GM23338 (cell line): ENCODE measurements around the gene METTL6. TPM values are rescaled to one million over a fixed set of nuclear protein-coding genes. Genes with fewer than 3 reads are reported as not detected.

Experiments
- ATAC-seq: fragments of 200-7000 bp; cut with Tn5 transposase; 3 replicates; pipeline ENCODE4 v1.9.1; 2020
- DNase-seq: peaks from one replicate; pipeline ENCODE4 v3.0.0-alpha.2; 2015; ENCODE audit warnings: low spot score
- H2AFZ ChIP-seq: fragments of 200-600 bp; sonication (generic); 2 replicates; pipeline ENCODE4 v1.8.0; 2016; ENCODE audit warnings: antibody characterized with exemption, mild to moderate bottlenecking, moderate library complexity
- H3F3A ChIP-seq: fragments of 200-600 bp; sonication (generic); replicated peaks from 2 replicates; pipeline ENCODE4 v1.8.0; 2017; ENCODE audit warnings: antibody characterized with exemption, mixed run types, low read depth
- H3K27ac ChIP-seq: fragments of 200-600 bp; sonication (generic); 2 replicates; pipeline ENCODE4 v1.6.1; 2016; ENCODE audit warnings: low read depth
- H3K27me3 ChIP-seq: fragments of 200-600 bp; sonication (generic); 2 replicates; pipeline ENCODE4 v1.8.0; 2016; ENCODE audit warnings: mild to moderate bottlenecking, mixed run types, moderate library complexity; ENCODE audit not compliant: insufficient read depth
- H3K36me3 ChIP-seq: fragments of 200-600 bp; sonication (generic); 2 replicates; pipeline ENCODE4 v1.8.0; 2016; ENCODE audit warnings: mild to moderate bottlenecking; ENCODE audit not compliant: insufficient read depth
- H3K4me1 ChIP-seq: fragments of 200-600 bp; sonication (generic); 2 replicates; pipeline ENCODE4 v1.8.0; 2016; ENCODE audit warnings: mild to moderate bottlenecking, moderate library complexity; ENCODE audit not compliant: insufficient read depth
- H3K4me2 ChIP-seq: fragments of 200-600 bp; sonication (generic); 2 replicates; pipeline ENCODE4 v1.7.1; 2017; ENCODE audit warnings: mixed run types
- H3K4me3 ChIP-seq: fragments of 200-600 bp; sonication (generic); 2 replicates; pipeline ENCODE4 v1.6.1; 2016; ENCODE audit warnings: mixed run types
- H3K79me2 ChIP-seq: fragments of 200-600 bp; sonication (generic); replicated peaks from 2 replicates; pipeline ENCODE4 v1.8.0; 2017; ENCODE audit warnings: mild to moderate bottlenecking; ENCODE audit not compliant: insufficient read depth
- H3K9me2 ChIP-seq: fragments of 200-600 bp; sonication (generic); 2 replicates; pipeline ENCODE4 v1.8.0; 2017; ENCODE audit not compliant: insufficient read depth
- H4K20me1 ChIP-seq: fragments of 200-600 bp; sonication (generic); replicated peaks from 2 replicates; pipeline ENCODE4 v1.8.0; 2017; ENCODE audit warnings: mild to moderate bottlenecking; ENCODE audit not compliant: insufficient read depth
- H3K27ac Mint-ChIP-seq: 2 replicates; pipeline ENCODE4 v1.8.0; 2020; ENCODE audit warnings: inconsistent platforms, mild to moderate bottlenecking, moderate library complexity, mixed read lengths
- H3K27me3 Mint-ChIP-seq: 3 replicates; pipeline ENCODE4 v1.8.0; 2022; ENCODE audit warnings: low read depth, mild to moderate bottlenecking, moderate library complexity, mixed read lengths, inconsistent platforms; ENCODE audit not compliant: insufficient read depth, poor library complexity
- H3K36me3 Mint-ChIP-seq: 3 replicates; pipeline ENCODE4 v1.8.0; 2021; ENCODE audit warnings: low read depth, mild to moderate bottlenecking, inconsistent platforms, moderate library complexity, mixed read lengths
- H3K4me1 Mint-ChIP-seq: 3 replicates; pipeline ENCODE4 v1.8.0; 2020; ENCODE audit warnings: mild to moderate bottlenecking, inconsistent platforms, mixed read lengths
- H3K4me3 Mint-ChIP-seq: 3 replicates; pipeline ENCODE4 v1.8.0; 2021; ENCODE audit warnings: moderate library complexity, mild to moderate bottlenecking, inconsistent platforms, mixed read lengths
- H3K9me3 Mint-ChIP-seq: 3 replicates; pipeline ENCODE4 v1.8.0; 2020; ENCODE audit warnings: moderate library complexity, mild to moderate bottlenecking, inconsistent platforms, mixed read lengths
- CREB1 ChIP-seq: fragments of 250-450 bp; sonication (Bioruptor Pico); IDR thresholded peaks from 2 replicates; pipeline ENCODE4 v1.5.0; 2020; ENCODE audit warnings: low read depth, mild to moderate bottlenecking, moderate library complexity
- EZH2 ChIP-seq: fragments of 200-600 bp; sonication (generic); IDR thresholded peaks from one replicate; pipeline ENCODE4 v1.8.0; 2017; ENCODE audit warnings: antibody characterized with exemption, mild to moderate bottlenecking, low read depth; ENCODE audit not compliant: unreplicated experiment
- EZH2phosphoT487 ChIP-seq: fragments of 200-600 bp; sonication (generic); IDR thresholded peaks from one replicate; pipeline ENCODE4 v1.8.1; 2018; ENCODE audit warnings: antibody characterized with exemption; ENCODE audit not compliant: unreplicated experiment
- JUNB ChIP-seq: IDR thresholded peaks from one replicate; pipeline ENCODE4 v1.6.1; 2016; ENCODE audit warnings: antibody characterized with exemption; ENCODE audit not compliant: unreplicated experiment
- NANOG ChIP-seq: IDR thresholded peaks from 2 replicates; pipeline ENCODE4 v1.6.1; 2016; ENCODE audit warnings: antibody characterized with exemption, borderline replicate concordance
- POLR2AphosphoS5 ChIP-seq: IDR thresholded peaks from 2 replicates; pipeline ENCODE4 v1.6.1; 2016; ENCODE audit warnings: antibody characterized with exemption, low read depth
- STAT1 ChIP-seq: IDR thresholded peaks from one replicate; pipeline ENCODE4 v1.6.1; 2016; ENCODE audit warnings: antibody characterized with exemption; ENCODE audit not compliant: unreplicated experiment
- ZNF114 ChIP-seq: fragments of 250-450 bp; sonication (Bioruptor Pico); IDR thresholded peaks from 2 replicates; pipeline ENCODE4 v1.5.0; 2020; ENCODE audit warnings: mild to moderate bottlenecking, moderate library complexity
- ZNF331 ChIP-seq: fragments of 250-450 bp; sonication (Bioruptor Pico); IDR thresholded peaks from 2 replicates; pipeline ENCODE4 v1.5.0; 2020; ENCODE audit warnings: low read depth, mild to moderate bottlenecking, moderate library complexity
- polyA plus RNA-seq: library from polyadenylated mRNA; unstranded; fragments of >200 nt; fragmentation: Nextera tagmentation; extraction: Ambion mirVana; gene quantifications from 2 replicates; pipeline ENCODE4 v1.2.1, GENCODE V29; 2016
- total RNA-seq: library from RNA; depleted of rRNA; stranded (reverse); fragments of >200 nt; shearing (Covaris generic); gene quantifications from 2 replicates; pipeline ENCODE4 v1.2.3, GENCODE V29; 2014
- TF ChIP-seq, protein P1 (sequence below): IDR thresholded peaks from one replicate; pipeline ENCODE4 v1.6.1; 2018; ENCODE audit warnings: antibody characterized with exemption; ENCODE audit not compliant: unreplicated experiment
- TF ChIP-seq, protein P2 (sequence below): IDR thresholded peaks from 2 replicates; pipeline ENCODE4 v1.6.1; 2016; ENCODE audit warnings: antibody characterized with exemption
- TF ChIP-seq, protein P3 (sequence below): fragments of 250-450 bp; sonication (Bioruptor Pico); IDR thresholded peaks from 2 replicates; pipeline ENCODE4 v1.5.0; 2020; ENCODE audit warnings: mild to moderate bottlenecking, moderate library complexity
- TF ChIP-seq, protein P4 (sequence below), 2 experiments: fragments of 200-600 bp in 1 of 2; sonication (generic) in 1 of 2; conservative IDR thresholded peaks; 2 replicates each; pipeline versions ENCODE4 v1.5.1 to v1.6.1; 2016 to 2017; ENCODE audit warnings: antibody characterized with exemption in 2 of 2, low read depth in 2 of 2, mild to moderate bottlenecking in 2 of 2, moderate library complexity in 1 of 2

METTL6 gene
- total and polyA plus RNA-seq, 2 experiments from 2014 or later, result 15.1 to 17.8 TPM

- H3K36me3 ChIP-seq, result peaks cover 60% of the 10 kb centered on the region
- DNase-seq, result no peak
- no peaks in the 10 kb centered on the region for H3K79me2 ChIP-seq
- H3K4me3 ChIP-seq, result no peak overlapping the region
- H3F3A ChIP-seq, result no peaks in the 10 kb centered on the region
- no peak overlapping the region for H3K27ac Mint-ChIP-seq
- H3K36me3 Mint-ChIP-seq, result peaks cover 75% of the 10 kb centered on the region
- no peak overlapping the region for H3K27ac ChIP-seq
- H3K4me1 Mint-ChIP-seq, result no peaks in the 10 kb centered on the region
- TF ChIP-seq JUNB, result no peak
- TF ChIP-seq, protein P1, sequence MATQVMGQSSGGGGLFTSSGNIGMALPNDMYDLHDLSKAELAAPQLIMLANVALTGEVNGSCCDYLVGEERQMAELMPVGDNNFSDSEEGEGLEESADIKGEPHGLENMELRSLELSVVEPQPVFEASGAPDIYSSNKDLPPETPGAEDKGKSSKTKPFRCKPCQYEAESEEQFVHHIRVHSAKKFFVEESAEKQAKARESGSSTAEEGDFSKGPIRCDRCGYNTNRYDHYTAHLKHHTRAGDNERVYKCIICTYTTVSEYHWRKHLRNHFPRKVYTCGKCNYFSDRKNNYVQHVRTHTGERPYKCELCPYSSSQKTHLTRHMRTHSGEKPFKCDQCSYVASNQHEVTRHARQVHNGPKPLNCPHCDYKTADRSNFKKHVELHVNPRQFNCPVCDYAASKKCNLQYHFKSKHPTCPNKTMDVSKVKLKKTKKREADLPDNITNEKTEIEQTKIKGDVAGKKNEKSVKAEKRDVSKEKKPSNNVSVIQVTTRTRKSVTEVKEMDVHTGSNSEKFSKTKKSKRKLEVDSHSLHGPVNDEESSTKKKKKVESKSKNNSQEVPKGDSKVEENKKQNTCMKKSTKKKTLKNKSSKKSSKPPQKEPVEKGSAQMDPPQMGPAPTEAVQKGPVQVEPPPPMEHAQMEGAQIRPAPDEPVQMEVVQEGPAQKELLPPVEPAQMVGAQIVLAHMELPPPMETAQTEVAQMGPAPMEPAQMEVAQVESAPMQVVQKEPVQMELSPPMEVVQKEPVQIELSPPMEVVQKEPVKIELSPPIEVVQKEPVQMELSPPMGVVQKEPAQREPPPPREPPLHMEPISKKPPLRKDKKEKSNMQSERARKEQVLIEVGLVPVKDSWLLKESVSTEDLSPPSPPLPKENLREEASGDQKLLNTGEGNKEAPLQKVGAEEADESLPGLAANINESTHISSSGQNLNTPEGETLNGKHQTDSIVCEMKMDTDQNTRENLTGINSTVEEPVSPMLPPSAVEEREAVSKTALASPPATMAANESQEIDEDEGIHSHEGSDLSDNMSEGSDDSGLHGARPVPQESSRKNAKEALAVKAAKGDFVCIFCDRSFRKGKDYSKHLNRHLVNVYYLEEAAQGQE, result no peak
- no peak for TF ChIP-seq CREB1 (CRISPR knock-in tag)
- TF ChIP-seq ZNF331 (CRISPR knock-in tag), result no peak
- no peak for TF ChIP-seq EZH2phosphoT487
- TF ChIP-seq, protein P2, sequence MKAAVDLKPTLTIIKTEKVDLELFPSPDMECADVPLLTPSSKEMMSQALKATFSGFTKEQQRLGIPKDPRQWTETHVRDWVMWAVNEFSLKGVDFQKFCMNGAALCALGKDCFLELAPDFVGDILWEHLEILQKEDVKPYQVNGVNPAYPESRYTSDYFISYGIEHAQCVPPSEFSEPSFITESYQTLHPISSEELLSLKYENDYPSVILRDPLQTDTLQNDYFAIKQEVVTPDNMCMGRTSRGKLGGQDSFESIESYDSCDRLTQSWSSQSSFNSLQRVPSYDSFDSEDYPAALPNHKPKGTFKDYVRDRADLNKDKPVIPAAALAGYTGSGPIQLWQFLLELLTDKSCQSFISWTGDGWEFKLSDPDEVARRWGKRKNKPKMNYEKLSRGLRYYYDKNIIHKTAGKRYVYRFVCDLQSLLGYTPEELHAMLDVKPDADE, result no peak
- no peak for TF ChIP-seq POLR2AphosphoS5
- no peak for TF ChIP-seq EZH2
- TF ChIP-seq, protein P3, sequence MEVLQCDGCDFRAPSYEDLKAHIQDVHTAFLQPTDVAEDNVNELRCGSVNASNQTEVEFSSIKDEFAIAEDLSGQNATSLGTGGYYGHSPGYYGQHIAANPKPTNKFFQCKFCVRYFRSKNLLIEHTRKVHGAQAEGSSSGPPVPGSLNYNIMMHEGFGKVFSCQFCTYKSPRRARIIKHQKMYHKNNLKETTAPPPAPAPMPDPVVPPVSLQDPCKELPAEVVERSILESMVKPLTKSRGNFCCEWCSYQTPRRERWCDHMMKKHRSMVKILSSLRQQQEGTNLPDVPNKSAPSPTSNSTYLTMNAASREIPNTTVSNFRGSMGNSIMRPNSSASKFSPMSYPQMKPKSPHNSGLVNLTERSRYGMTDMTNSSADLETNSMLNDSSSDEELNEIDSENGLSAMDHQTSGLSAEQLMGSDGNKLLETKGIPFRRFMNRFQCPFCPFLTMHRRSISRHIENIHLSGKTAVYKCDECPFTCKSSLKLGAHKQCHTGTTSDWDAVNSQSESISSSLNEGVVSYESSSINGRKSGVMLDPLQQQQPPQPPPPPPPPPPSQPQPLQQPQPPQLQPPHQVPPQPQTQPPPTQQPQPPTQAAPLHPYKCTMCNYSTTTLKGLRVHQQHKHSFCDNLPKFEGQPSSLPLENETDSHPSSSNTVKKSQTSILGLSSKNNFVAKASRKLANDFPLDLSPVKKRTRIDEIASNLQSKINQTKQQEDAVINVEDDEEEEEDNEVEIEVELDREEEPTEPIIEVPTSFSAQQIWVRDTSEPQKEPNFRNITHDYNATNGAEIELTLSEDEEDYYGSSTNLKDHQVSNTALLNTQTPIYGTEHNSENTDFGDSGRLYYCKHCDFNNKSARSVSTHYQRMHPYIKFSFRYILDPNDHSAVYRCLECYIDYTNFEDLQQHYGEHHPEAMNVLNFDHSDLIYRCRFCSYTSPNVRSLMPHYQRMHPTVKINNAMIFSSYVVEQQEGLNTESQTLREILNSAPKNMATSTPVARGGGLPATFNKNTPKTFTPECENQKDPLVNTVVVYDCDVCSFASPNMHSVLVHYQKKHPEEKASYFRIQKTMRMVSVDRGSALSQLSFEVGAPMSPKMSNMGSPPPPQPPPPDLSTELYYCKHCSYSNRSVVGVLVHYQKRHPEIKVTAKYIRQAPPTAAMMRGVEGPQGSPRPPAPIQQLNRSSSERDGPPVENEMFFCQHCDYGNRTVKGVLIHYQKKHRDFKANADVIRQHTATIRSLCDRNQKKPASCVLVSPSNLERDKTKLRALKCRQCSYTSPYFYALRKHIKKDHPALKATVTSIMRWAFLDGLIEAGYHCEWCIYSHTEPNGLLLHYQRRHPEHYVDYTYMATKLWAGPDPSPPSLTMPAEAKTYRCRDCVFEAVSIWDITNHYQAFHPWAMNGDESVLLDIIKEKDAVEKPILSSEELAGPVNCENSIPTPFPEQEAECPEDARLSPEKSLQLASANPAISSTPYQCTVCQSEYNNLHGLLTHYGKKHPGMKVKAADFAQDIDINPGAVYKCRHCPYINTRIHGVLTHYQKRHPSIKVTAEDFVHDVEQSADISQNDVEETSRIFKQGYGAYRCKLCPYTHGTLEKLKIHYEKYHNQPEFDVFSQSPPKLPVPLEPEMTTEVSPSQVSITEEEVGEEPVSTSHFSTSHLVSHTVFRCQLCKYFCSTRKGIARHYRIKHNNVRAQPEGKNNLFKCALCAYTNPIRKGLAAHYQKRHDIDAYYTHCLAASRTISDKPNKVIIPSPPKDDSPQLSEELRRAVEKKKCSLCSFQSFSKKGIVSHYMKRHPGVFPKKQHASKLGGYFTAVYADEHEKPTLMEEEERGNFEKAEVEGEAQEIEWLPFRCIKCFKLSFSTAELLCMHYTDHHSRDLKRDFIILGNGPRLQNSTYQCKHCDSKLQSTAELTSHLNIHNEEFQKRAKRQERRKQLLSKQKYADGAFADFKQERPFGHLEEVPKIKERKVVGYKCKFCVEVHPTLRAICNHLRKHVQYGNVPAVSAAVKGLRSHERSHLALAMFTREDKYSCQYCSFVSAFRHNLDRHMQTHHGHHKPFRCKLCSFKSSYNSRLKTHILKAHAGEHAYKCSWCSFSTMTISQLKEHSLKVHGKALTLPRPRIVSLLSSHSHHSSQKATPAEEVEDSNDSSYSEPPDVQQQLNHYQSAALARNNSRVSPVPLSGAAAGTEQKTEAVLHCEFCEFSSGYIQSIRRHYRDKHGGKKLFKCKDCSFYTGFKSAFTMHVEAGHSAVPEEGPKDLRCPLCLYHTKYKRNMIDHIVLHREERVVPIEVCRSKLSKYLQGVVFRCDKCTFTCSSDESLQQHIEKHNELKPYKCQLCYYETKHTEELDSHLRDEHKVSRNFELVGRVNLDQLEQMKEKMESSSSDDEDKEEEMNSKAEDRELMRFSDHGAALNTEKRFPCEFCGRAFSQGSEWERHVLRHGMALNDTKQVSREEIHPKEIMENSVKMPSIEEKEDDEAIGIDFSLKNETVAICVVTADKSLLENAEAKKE, result no peak
- TF ChIP-seq NANOG, result no peak
- TF ChIP-seq STAT1, result no peak
- no peak for TF ChIP-seq ZNF114 (CRISPR knock-in tag)
- TF ChIP-seq, protein P4, sequence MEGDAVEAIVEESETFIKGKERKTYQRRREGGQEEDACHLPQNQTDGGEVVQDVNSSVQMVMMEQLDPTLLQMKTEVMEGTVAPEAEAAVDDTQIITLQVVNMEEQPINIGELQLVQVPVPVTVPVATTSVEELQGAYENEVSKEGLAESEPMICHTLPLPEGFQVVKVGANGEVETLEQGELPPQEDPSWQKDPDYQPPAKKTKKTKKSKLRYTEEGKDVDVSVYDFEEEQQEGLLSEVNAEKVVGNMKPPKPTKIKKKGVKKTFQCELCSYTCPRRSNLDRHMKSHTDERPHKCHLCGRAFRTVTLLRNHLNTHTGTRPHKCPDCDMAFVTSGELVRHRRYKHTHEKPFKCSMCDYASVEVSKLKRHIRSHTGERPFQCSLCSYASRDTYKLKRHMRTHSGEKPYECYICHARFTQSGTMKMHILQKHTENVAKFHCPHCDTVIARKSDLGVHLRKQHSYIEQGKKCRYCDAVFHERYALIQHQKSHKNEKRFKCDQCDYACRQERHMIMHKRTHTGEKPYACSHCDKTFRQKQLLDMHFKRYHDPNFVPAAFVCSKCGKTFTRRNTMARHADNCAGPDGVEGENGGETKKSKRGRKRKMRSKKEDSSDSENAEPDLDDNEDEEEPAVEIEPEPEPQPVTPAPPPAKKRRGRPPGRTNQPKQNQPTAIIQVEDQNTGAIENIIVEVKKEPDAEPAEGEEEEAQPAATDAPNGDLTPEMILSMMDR (conservative IDR thresholded peaks at IDR 0.05; ENCODE audit: low read depth in 2 of 2), result no peak
- no peaks in the 10 kb centered on the region for H3K4me1 ChIP-seq
- no peaks in the 10 kb centered on the region for H3K9me3 Mint-ChIP-seq
- H3K27me3 Mint-ChIP-seq, result no peaks in the 10 kb centered on the region
- H4K20me1 ChIP-seq, result peaks cover 6% of the 10 kb centered on the region
- ATAC-seq, result no peak
- no peaks in the 10 kb centered on the region for H3K27me3 ChIP-seq
- H3K4me2 ChIP-seq, result no peak overlapping the region
- H3K9me2 ChIP-seq, result no peaks in the 10 kb centered on the region
- H2AFZ ChIP-seq, result no peak overlapping the region
- H3K4me3 Mint-ChIP-seq, result no peak overlapping the region
These were observed 11.6 kb upstream of the METTL6 start for GRCh38 chr3:15438983-15439382.
